Tibial artery (tissue), 4 donors: ENCODE measurements around the gene GRM5.

ENCODE experiments used
- DNase-seq, 2 donors: peaks; one replicate each; pipeline ENCODE4 v3.0.0-alpha.2; 2019
- H3K27ac ChIP-seq, 2 donors: fragments of 200-600 bp; sonication (generic) in 1 of 2; 1 replicate in 1 of 2; 2 replicates in 1 of 2; pipeline ENCODE4 v1.5.1; 2018 to 2019; ENCODE audit warnings: mild to moderate bottlenecking in 1 of 2
- H3K27me3 ChIP-seq, 2 donors: fragments of 200-600 bp; sonication (generic) in 1 of 2; one replicate each; pipeline versions ENCODE4 v1.5.1 to v1.6.0; 2016 to 2019
- H3K36me3 ChIP-seq, 3 donors: fragments of 200-600 bp; sonication (generic) in 2 of 3; one replicate each; pipeline ENCODE4 v1.5.1; 2016 to 2019; ENCODE audit warnings: mild to moderate bottlenecking in 2 of 3
- H3K4me1 ChIP-seq, 4 donors: fragments of 200-600 bp; sonication (generic) in 2 of 4; 1 replicate in 3 of 4; 2 replicates in 1 of 4; pipeline ENCODE4 v1.5.1; 2016 to 2019
- H3K4me3 ChIP-seq, 2 donors: fragments of 200-600 bp; sonication (generic) in 1 of 2; 1 replicate in 1 of 2; 2 replicates in 1 of 2; pipeline ENCODE4 v1.5.1; 2018 to 2019; ENCODE audit warnings: mild to moderate bottlenecking in 2 of 2
- H3K9me3 ChIP-seq, 3 donors: fragments of 200-600 bp; sonication (generic) in 1 of 3; one replicate each; pipeline ENCODE4 v1.5.1; 2016 to 2019
- intact Hi-C: fragments of 100-400 bp; cut with DNase I; formaldehyde crosslinking; loops from one replicate; pipeline ENCODE4 v1.15.0; 2023; ENCODE audit warnings: low total_unique reads
- TF ChIP-seq, protein P1 (sequence below), 2 experiments: fragments of 200-600 bp in 1 of 2; fragments of 450-650 bp in 1 of 2; IDR thresholded peaks; one replicate each; pipeline ENCODE4 v1.5.1; 2017 to 2019; ENCODE audit warnings: antibody characterized with exemption in 2 of 2, mild to moderate bottlenecking in 1 of 2, moderate library complexity in 1 of 2

GRM5 gene

GRCh38 chr11:88489030-88489429 is 576.8 kb downstream of the GRM5 start:
- TF ChIP-seq, protein P1, sequence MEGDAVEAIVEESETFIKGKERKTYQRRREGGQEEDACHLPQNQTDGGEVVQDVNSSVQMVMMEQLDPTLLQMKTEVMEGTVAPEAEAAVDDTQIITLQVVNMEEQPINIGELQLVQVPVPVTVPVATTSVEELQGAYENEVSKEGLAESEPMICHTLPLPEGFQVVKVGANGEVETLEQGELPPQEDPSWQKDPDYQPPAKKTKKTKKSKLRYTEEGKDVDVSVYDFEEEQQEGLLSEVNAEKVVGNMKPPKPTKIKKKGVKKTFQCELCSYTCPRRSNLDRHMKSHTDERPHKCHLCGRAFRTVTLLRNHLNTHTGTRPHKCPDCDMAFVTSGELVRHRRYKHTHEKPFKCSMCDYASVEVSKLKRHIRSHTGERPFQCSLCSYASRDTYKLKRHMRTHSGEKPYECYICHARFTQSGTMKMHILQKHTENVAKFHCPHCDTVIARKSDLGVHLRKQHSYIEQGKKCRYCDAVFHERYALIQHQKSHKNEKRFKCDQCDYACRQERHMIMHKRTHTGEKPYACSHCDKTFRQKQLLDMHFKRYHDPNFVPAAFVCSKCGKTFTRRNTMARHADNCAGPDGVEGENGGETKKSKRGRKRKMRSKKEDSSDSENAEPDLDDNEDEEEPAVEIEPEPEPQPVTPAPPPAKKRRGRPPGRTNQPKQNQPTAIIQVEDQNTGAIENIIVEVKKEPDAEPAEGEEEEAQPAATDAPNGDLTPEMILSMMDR (IDR thresholded peaks at IDR 0.05): no peak
- Histone ChIP-seq H3K4me1 (no peaks in the 10 kb centered on the region), H3K27me3 (no peaks in the 10 kb centered on the region), H3K27ac (no peak overlapping the region), H3K9me3 (no peaks in the 10 kb centered on the region), H3K4me3 (no peak overlapping the region), H3K36me3 (no peaks in the 10 kb centered on the region)
- DNase-seq: no peak
- intact Hi-C loops: no loop called here

- TF ChIP-seq, protein P1 (IDR thresholded peaks at IDR 0.05): no peak
- Histone ChIP-seq H3K27ac (no peak overlapping the region), H3K36me3 (no peaks in the 10 kb centered on the region), H3K9me3 (no peaks in the 10 kb centered on the region), H3K4me1 (no peaks in the 10 kb centered on the region), H3K27me3 (no peaks in the 10 kb centered on the region), H3K4me3 (no peak overlapping the region)
- intact Hi-C loops: no loop called here
- DNase-seq: no peak
Measured at GRCh38 chr11:88487646-88488045, 578.1 kb downstream of the GRM5 start.

DNA sequence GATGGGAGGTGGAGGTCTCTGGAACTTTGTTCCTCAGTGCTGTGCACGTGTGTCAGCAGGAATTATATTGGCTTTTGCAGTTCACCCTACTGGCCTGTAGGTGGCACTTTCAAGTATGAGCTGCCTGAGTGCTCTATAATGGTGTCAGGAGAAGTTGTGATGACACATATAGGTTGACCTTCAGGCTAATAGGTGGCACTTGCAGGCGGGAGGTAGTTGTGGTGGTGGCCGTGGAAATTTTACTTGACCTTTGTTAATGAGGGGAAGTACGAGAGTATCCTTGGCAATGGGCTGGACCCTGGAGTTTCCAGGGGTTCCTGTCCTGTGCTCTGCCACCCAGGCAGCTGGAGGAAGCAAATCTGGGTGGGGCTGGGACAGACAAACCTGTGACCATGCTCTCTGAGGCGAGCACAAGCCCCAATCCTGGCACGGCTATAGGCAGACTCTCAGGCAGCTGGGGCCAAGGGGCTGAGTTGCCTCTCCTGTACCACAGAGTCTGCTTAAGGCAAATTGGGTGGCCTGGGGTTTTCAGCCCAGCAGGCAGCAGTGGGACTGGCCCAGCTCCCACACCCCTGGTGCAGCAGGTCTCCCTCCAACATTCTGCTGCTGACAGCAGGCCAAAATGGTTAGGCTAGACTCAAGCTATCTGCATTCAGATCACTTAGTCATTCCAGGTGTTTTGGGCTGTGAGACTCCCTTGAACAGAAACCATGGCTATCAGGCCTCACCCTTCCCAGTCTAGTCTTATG is 580.7 kb downstream of the GRM5 start:
- Histone ChIP-seq H3K27me3 (no peaks in the 10 kb centered on the region), H3K27ac (no peak overlapping the region), H3K4me3 (no peak overlapping the region), H3K36me3 (no peaks in the 10 kb centered on the region), H3K4me1 (peaks cover 0 to 16% (median 0%) of the 10 kb centered on the region in 4 donors), H3K9me3 (no peaks in the 10 kb centered on the region)
- TF ChIP-seq, protein P1 (IDR thresholded peaks at IDR 0.05): peak; percentile 31 to 48
- peak in 1 of 2 donors; percentile 19 for DNase-seq
- intact Hi-C loops: no loop called here

DNA sequence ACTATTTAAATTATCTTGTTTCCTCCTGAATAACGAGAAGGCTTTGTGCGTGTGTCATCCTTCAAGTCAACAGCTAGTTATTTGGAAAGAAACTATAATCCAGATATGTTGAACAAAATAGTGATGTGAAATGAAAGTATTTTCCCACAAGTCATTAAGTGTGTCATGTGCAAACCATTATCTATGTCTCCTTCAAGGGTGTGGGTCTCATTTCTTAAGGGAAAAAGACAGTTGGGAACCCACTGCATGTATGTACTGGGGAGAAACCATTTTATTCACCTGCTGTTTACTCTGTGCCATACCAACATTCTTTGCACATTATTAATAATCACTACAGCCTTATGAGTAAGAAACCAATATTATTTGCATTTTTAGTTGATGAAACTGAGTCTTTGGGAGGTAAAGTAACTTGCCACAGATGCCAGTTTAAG is 582.9 kb downstream of the GRM5 start:
- H3K4me1 ChIP-seq: peaks cover 0 to 29% (median 0%) of the 10 kb centered on the region in 4 donors
- no peak for DNase-seq
- no peaks in the 10 kb centered on the region for H3K9me3 ChIP-seq
- H3K27ac ChIP-seq: no peak overlapping the region
- no peak overlapping the region for H3K4me3 ChIP-seq
- H3K27me3 ChIP-seq: no peaks in the 10 kb centered on the region
- no peaks in the 10 kb centered on the region for H3K36me3 ChIP-seq
- TF ChIP-seq, protein P1 (IDR thresholded peaks at IDR 0.05): no peak
- intact Hi-C loops: no loop called here

- TF ChIP-seq, protein P1 (IDR thresholded peaks at IDR 0.05): no peak
- H3K27me3 ChIP-seq: no peaks in the 10 kb centered on the region
- no peaks in the 10 kb centered on the region for H3K36me3 ChIP-seq
- no peak overlapping the region for H3K4me3 ChIP-seq
- no peaks in the 10 kb centered on the region for H3K9me3 ChIP-seq
- DNase-seq: no peak
- H3K27ac ChIP-seq: no peak overlapping the region
- intact Hi-C loops: no loop called here
- peaks cover 0 to 40% (median 5%) of the 10 kb centered on the region in 4 donors for H3K4me1 ChIP-seq
Measured at GRCh38 chr11:88480223-88480622, 585.6 kb downstream of the GRM5 start.
